ENCODE results near the gene ACOXL. TPM values are rescaled to one million over a fixed set of nuclear protein-coding genes. Genes with fewer than 3 reads are reported as not detected.
"Not testable (repeated sequence)": the region's sequence is repeated elsewhere in the genome, so short reads cannot be mapped to it uniquely, and the experiment has no call there.

The ACOXL gene
- total RNA-seq, 2 donors from 2014 or later: 0.52 TPM; not detected in 1

- intact Hi-C loops (cut with DNase I): no loop called here
- Histone ChIP-seq H3K4me3 (no peak overlapping the region), H3K4me1 (no peaks in the 10 kb centered on the region), H3K27me3 (no peaks in the 10 kb centered on the region), H3K36me3 (replicated peaks in 1 of 2; ENCODE audit: insufficient read depth in 1 of 2, low read depth in 2 of 2) (no peaks in the 10 kb centered on the region), H3K9me3 (no peaks in the 10 kb centered on the region), H3K27ac (no peak overlapping the region)
- no peak for DNase-seq
- ATAC-seq: no peak
- no peak for TF ChIP-seq POLR2A (IDR thresholded peaks at IDR 0.05)
- TF ChIP-seq, protein P1, sequence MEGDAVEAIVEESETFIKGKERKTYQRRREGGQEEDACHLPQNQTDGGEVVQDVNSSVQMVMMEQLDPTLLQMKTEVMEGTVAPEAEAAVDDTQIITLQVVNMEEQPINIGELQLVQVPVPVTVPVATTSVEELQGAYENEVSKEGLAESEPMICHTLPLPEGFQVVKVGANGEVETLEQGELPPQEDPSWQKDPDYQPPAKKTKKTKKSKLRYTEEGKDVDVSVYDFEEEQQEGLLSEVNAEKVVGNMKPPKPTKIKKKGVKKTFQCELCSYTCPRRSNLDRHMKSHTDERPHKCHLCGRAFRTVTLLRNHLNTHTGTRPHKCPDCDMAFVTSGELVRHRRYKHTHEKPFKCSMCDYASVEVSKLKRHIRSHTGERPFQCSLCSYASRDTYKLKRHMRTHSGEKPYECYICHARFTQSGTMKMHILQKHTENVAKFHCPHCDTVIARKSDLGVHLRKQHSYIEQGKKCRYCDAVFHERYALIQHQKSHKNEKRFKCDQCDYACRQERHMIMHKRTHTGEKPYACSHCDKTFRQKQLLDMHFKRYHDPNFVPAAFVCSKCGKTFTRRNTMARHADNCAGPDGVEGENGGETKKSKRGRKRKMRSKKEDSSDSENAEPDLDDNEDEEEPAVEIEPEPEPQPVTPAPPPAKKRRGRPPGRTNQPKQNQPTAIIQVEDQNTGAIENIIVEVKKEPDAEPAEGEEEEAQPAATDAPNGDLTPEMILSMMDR (IDR thresholded peaks at IDR 0.05): no peak
These were observed 122.1 kb downstream of the ACOXL start for GRCh38 chr2:110854355-110855081.

GRCh38 chr2:110855841-110856240 lies 123.5 kb downstream of the ACOXL start:
- H3K9me3 ChIP-seq; H3K4me1 ChIP-seq; H3K36me3 ChIP-seq (replicated peaks in 1 of 2; ENCODE audit: insufficient read depth in 1 of 2, low read depth in 2 of 2); H3K27me3 ChIP-seq; ATAC-seq; H3K27ac ChIP-seq; H3K4me3 ChIP-seq; intact Hi-C loops (cut with DNase I); DNase-seq: not testable (repeated sequence)
- 79 to 85% methylated on average over 7 of the region's 7 CpGs for WGBS, 2 donors

DNA sequence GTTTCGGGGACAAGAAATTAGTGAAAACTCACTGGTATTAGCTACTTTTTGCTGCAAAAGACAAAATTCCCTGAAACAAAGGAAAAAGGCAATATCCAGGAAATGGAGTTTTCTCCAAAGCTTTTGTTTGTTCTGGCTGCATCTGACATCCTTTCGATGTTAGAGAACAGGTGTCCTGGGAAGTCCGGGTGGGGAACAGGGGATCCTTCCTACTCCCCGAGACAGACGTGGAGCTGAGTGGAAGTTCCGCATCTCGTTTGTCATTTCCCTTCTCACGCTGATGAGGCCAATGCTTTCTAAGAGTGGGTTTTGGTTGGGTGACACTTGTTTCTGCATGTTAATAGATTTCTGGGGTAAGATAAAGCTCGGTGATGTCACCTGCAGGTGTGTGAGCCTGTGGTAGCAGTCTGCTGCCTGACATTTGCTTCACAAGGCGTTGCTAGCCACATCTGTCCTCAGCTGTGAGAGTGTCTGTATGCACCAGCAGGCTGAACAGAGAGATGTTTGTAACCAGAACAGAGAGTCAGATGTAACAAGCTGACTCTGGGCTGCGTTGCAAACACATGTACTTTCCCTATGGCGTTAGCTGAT lies 125.9 kb downstream of the ACOXL start:
- intact Hi-C loops (cut with DNase I): no loop called here
- no peaks in the 10 kb centered on the region for H3K36me3 ChIP-seq (replicated peaks in 1 of 2; ENCODE audit: insufficient read depth in 1 of 2, low read depth in 2 of 2)
- no peaks in the 10 kb centered on the region for H3K27me3 ChIP-seq
- WGBS, 2 donors: 32 to 43% methylated on average over 12 of the region's 12 CpGs
- ATAC-seq (no peak), DNase-seq (peak in 1 of 4 donors; percentile 21)
- no peaks in the 10 kb centered on the region for H3K4me1 ChIP-seq
- H3K4me3 ChIP-seq: no peak overlapping the region
- H3K27ac ChIP-seq: no peak overlapping the region
- no peaks in the 10 kb centered on the region for H3K9me3 ChIP-seq
- TF ChIP-seq POLR2A (IDR thresholded peaks at IDR 0.05): no peak
- TF ChIP-seq, protein P1 (IDR thresholded peaks at IDR 0.05): no peak

GRCh38 chr2:110858993-110859701 lies 126.8 kb downstream of the ACOXL start:
- H3K27ac ChIP-seq: no peak overlapping the region
- no peak for ATAC-seq
- DNase-seq: no peak
- no peak overlapping the region for H3K4me3 ChIP-seq
- no peak for TF ChIP-seq POLR2A (IDR thresholded peaks at IDR 0.05)
- TF ChIP-seq, protein P1 (IDR thresholded peaks at IDR 0.05): no peak
- intact Hi-C loops (cut with DNase I): no loop called here
- H3K9me3 ChIP-seq: no peaks in the 10 kb centered on the region
- H3K4me1 ChIP-seq: no peaks in the 10 kb centered on the region
- 52 to 64% methylated on average over 13 of the region's 13 CpGs for WGBS, 2 donors
- H3K36me3 ChIP-seq (replicated peaks in 1 of 2; ENCODE audit: insufficient read depth in 1 of 2, low read depth in 2 of 2): no peaks in the 10 kb centered on the region
- H3K27me3 ChIP-seq: no peaks in the 10 kb centered on the region

GRCh38 chr2:110860630-110861029 lies 128.3 kb downstream of the ACOXL start:
- H3K27ac ChIP-seq: no peak overlapping the region
- H3K4me1 ChIP-seq: no peaks in the 10 kb centered on the region
- no peaks in the 10 kb centered on the region for H3K36me3 ChIP-seq (replicated peaks in 1 of 2; ENCODE audit: insufficient read depth in 1 of 2, low read depth in 2 of 2)
- no peaks in the 10 kb centered on the region for H3K27me3 ChIP-seq
- 60 to 61% methylated on average over 5 to 8 of the region's 8 CpGs for WGBS, 2 donors
- no peak for DNase-seq
- no peak for TF ChIP-seq POLR2A (IDR thresholded peaks at IDR 0.05)
- TF ChIP-seq, protein P1 (IDR thresholded peaks at IDR 0.05): no peak
- intact Hi-C loops (cut with DNase I): no loop called here
- no peaks in the 10 kb centered on the region for H3K9me3 ChIP-seq
- H3K4me3 ChIP-seq: no peak overlapping the region
- no peak for ATAC-seq

Data from body of pancreas (tissue), 4 donors.